ENCODE measurements around the gene UBQLN3. TPM values are rescaled to one million over a fixed set of nuclear protein-coding genes. Genes with fewer than 3 reads are reported as not detected.

The UBQLN3 gene
- total RNA-seq, 1 donor from 2014 or later, result 0.49 TPM

GRCh38 chr11:5505363-5506048 lies 4.3 kb downstream of the UBQLN3 start:
- DNase-seq, result no peak

GRCh38 chr11:5504403-5504921 lies 5.3 kb downstream of the UBQLN3 start:
- no peak for DNase-seq

GRCh38 chr11:5500393-5500801 lies 9.4 kb downstream of the UBQLN3 start:
- no peak for DNase-seq

GRCh38 chr11:5499671-5500070 lies 10.1 kb downstream of the UBQLN3 start:
- DNase-seq, result no peak

GRCh38 chr11:5489576-5490357 lies 20.0 kb downstream of the UBQLN3 start:
- no peak for DNase-seq

GRCh38 chr11:5488798-5489399 lies 20.9 kb downstream of the UBQLN3 start:
- DNase-seq, result no peak

- DNase-seq, result no peak
These were observed 21.4 kb downstream of the UBQLN3 start, which contains the start of gene OR52D1 for GRCh38 chr11:5488385-5488784. Gene OR52D1 (plus strand): TSS chr11:5488685. CDS start chr11:5488707, 22 bp downstream.

- DNase-seq, result no peak
These were observed 23.3 kb downstream of the UBQLN3 start for GRCh38 chr11:5486421-5486820.

GRCh38 chr11:5486003-5486402 lies 23.8 kb downstream of the UBQLN3 start:
- no peak for DNase-seq

- no peak for DNase-seq
These were observed 33.5 kb downstream of the UBQLN3 start for GRCh38 chr11:5476186-5476819.

- DNase-seq, result no peak
These were observed 35.8 kb downstream of the UBQLN3 start for GRCh38 chr11:5473921-5474320.

- no peak for DNase-seq
These were observed 42.2 kb downstream of the UBQLN3 start for GRCh38 chr11:5467527-5467926.

GRCh38 chr11:5460983-5461621 lies 48.7 kb downstream of the UBQLN3 start:
- DNase-seq, result no peak

Other genes with a start within 250 kb of the UBQLN3 start
- gene HBE1, start 240.0 kb downstream of the UBQLN3 start, total RNA-seq, result 27.0 TPM
- not detected for gene OR51B4, start 208.0 kb downstream of the UBQLN3 start, total RNA-seq
- 0.59 TPM for gene OR51B2, start 185.7 kb downstream of the UBQLN3 start, total RNA-seq
- gene OR51B5, start 166.4 kb downstream of the UBQLN3 start, total RNA-seq, result 0.30 TPM
- not detected for gene OR51B6, start 158.4 kb downstream of the UBQLN3 start, total RNA-seq
- not detected for gene OR51M1, start 126.1 kb downstream of the UBQLN3 start, total RNA-seq
- gene OR51Q1, start 87.8 kb downstream of the UBQLN3 start, total RNA-seq, result not detected
- gene OR51I1, start 68.4 kb downstream of the UBQLN3 start, total RNA-seq, result 0.59 TPM
- not detected for gene OR51I2, start 60.6 kb downstream of the UBQLN3 start, total RNA-seq
- gene OR52D1, start 21.3 kb downstream of the UBQLN3 start, total RNA-seq, result not detected
- gene UBQLNL, start 6.7 kb upstream of the UBQLN3 start, total RNA-seq, result 0.49 TPM
- gene OR52H1, start 38.6 kb upstream of the UBQLN3 start, total RNA-seq, result 0.59 TPM
- gene OR52B6, start 70.9 kb upstream of the UBQLN3 start, total RNA-seq, result not detected
- 1.9 TPM for gene TRIM6, start 86.7 kb upstream of the UBQLN3 start, total RNA-seq
- gene TRIM34, start 115.0 kb upstream of the UBQLN3 start, total RNA-seq, result 5.2 TPM
- 19.0 TPM for gene TRIM5, start 175.1 kb upstream of the UBQLN3 start, total RNA-seq
- 13.0 TPM for gene TRIM22, start 179.8 kb upstream of the UBQLN3 start, total RNA-seq
- gene OR56B1, start 226.5 kb upstream of the UBQLN3 start, total RNA-seq, result not detected
- not detected for gene OR52N4, start 244.3 kb upstream of the UBQLN3 start, total RNA-seq